Astrocyte (in vitro differentiated cells and primary cell): ENCODE data around the gene KIF24. TPM values are rescaled to one million over a fixed set of nuclear protein-coding genes. Genes with fewer than 3 reads are reported as not detected.

Experiments used
- DNase-seq: peaks from one replicate; pipeline ENCODE4 v3.0.0-alpha.2; 2010; ENCODE audit warnings: low read depth
- FAIRE-seq: peaks from 2 replicates; lab custom pipeline; 2011; peaks lifted over from hg19 to GRCh38; lab: Jason Lieb, UNC
- H2AFZ ChIP-seq: 2 replicates; pipeline ENCODE4 v1.6.0; 2012; ENCODE audit warnings: low read depth, low read length, inconsistent platforms
- H3K27ac ChIP-seq: 2 replicates; pipeline ENCODE4 v1.5.1; 2011; ENCODE audit warnings: low read depth, low read length, inconsistent platforms
- H3K27me3 ChIP-seq: 2 replicates; pipeline ENCODE4 v1.6.0; 2011; ENCODE audit warnings: low read length, inconsistent platforms; ENCODE audit not compliant: insufficient read depth
- H3K36me3 ChIP-seq: 2 replicates; pipeline ENCODE4 v1.5.1; 2011; ENCODE audit warnings: low read length, inconsistent platforms; ENCODE audit not compliant: insufficient read depth
- H3K4me1 ChIP-seq: 2 replicates; pipeline ENCODE4 v1.5.1; 2011; ENCODE audit warnings: low read length, inconsistent platforms; ENCODE audit not compliant: insufficient read depth
- H3K4me2 ChIP-seq: 2 replicates; pipeline ENCODE4 v1.6.0; 2012; ENCODE audit warnings: low read length, inconsistent platforms
- H3K4me3 ChIP-seq: 2 replicates; pipeline ENCODE4 v1.5.1; 2011; ENCODE audit warnings: low read depth, mild to moderate bottlenecking, low read length, inconsistent platforms; ENCODE audit not compliant: insufficient read depth
- H3K79me2 ChIP-seq: 2 replicates; pipeline ENCODE4 v1.6.0; 2012; ENCODE audit warnings: mild to moderate bottlenecking, low read length, inconsistent platforms; ENCODE audit not compliant: insufficient read depth
- H3K9ac ChIP-seq: 2 replicates; pipeline ENCODE4 v1.6.0; 2012; ENCODE audit warnings: mild to moderate bottlenecking, low read length, inconsistent platforms
- H3K9me3 ChIP-seq: 2 replicates; pipeline ENCODE4 v1.5.1; 2012; ENCODE audit warnings: low read depth, mild to moderate bottlenecking, low read length, inconsistent platforms; ENCODE audit not compliant: insufficient read depth
- H4K20me1 ChIP-seq: 2 replicates; pipeline ENCODE4 v1.6.0; 2012; ENCODE audit warnings: low read length, inconsistent platforms; ENCODE audit not compliant: insufficient read depth
- H3K27ac Mint-ChIP-seq: one replicate; pipeline ENCODE4 v1.8.0; 2021; ENCODE audit warnings: mild to moderate bottlenecking, mixed read lengths; ENCODE audit not compliant: unreplicated experiment
- H3K27me3 Mint-ChIP-seq: one replicate; pipeline ENCODE4 v1.8.0; 2021; ENCODE audit warnings: low read depth, mixed read lengths; ENCODE audit not compliant: unreplicated experiment
- H3K36me3 Mint-ChIP-seq: one replicate; pipeline ENCODE4 v1.8.0; 2021; ENCODE audit warnings: low read depth, mixed read lengths; ENCODE audit not compliant: unreplicated experiment
- H3K4me1 Mint-ChIP-seq: one replicate; pipeline ENCODE4 v1.8.0; 2021; ENCODE audit warnings: low read depth, mixed read lengths; ENCODE audit not compliant: unreplicated experiment
- H3K4me3 Mint-ChIP-seq: one replicate; pipeline ENCODE4 v1.8.0; 2021; ENCODE audit warnings: mild to moderate bottlenecking, moderate library complexity, mixed read lengths; ENCODE audit not compliant: unreplicated experiment
- H3K9me3 Mint-ChIP-seq: one replicate; pipeline ENCODE4 v1.8.0; 2021; ENCODE audit warnings: mild to moderate bottlenecking, mixed read lengths; ENCODE audit not compliant: unreplicated experiment
- EZH2 ChIP-seq: IDR thresholded peaks from 2 replicates; pipeline ENCODE4 v1.6.1; 2012; ENCODE audit warnings: mild to moderate bottlenecking, low read length, inconsistent platforms; ENCODE audit not compliant: insufficient read depth
- total RNA-seq: library from RNA; stranded (reverse); gene quantifications from 2 replicates; pipeline ENCODE4 v1.2.1, GENCODE V29; 2021
- TF ChIP-seq, protein P1 (sequence below): IDR thresholded peaks from 2 replicates; pipeline ENCODE4 v1.5.1; 2011; ENCODE audit warnings: low read depth, mild to moderate bottlenecking, inconsistent platforms, low read length, moderate library complexity; ENCODE audit not compliant: insufficient read depth

The KIF24 gene
- total RNA-seq, 1 donor from 2014 or later = 0.86 TPM

DNA sequence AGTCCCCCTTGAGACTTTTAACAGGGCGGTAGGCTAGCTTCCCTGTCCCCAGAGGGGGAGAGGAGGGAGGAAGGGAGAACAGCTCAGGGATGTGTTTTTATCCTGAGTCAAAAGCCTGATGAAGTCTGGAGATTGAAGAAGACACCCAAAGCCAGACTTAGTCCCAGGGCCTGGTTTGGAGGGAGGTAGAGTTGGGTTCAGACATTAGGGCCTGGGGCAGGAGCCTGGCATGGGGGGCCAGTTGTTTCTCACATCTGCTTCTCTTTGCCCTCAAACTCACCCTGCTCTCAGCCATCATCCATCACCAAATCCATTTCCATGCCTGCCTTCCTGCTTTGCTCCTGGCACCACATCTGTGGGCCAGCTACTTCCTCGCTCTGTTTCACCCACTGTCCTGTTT, 44.7 kb upstream of the KIF24 start:
- FAIRE-seq = no peak
- TF ChIP-seq, protein P1, sequence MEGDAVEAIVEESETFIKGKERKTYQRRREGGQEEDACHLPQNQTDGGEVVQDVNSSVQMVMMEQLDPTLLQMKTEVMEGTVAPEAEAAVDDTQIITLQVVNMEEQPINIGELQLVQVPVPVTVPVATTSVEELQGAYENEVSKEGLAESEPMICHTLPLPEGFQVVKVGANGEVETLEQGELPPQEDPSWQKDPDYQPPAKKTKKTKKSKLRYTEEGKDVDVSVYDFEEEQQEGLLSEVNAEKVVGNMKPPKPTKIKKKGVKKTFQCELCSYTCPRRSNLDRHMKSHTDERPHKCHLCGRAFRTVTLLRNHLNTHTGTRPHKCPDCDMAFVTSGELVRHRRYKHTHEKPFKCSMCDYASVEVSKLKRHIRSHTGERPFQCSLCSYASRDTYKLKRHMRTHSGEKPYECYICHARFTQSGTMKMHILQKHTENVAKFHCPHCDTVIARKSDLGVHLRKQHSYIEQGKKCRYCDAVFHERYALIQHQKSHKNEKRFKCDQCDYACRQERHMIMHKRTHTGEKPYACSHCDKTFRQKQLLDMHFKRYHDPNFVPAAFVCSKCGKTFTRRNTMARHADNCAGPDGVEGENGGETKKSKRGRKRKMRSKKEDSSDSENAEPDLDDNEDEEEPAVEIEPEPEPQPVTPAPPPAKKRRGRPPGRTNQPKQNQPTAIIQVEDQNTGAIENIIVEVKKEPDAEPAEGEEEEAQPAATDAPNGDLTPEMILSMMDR = no peak
- TF ChIP-seq EZH2 = no peak
- peaks cover 6% of the 10 kb centered on the region for H3K27me3 Mint-ChIP-seq
- peaks cover 20% of the 10 kb centered on the region for H3K36me3 Mint-ChIP-seq
- H4K20me1 ChIP-seq = no peaks in the 10 kb centered on the region
- no peak for DNase-seq
- no peak overlapping the region for H3K9ac ChIP-seq
- no peaks in the 10 kb centered on the region for H3K27me3 ChIP-seq
- H3K4me3 ChIP-seq = no peak overlapping the region
- H3K9me3 ChIP-seq = peaks cover 15% of the 10 kb centered on the region
- no peak overlapping the region for H3K27ac ChIP-seq
- H3K79me2 ChIP-seq = no peaks in the 10 kb centered on the region
- peaks cover 4% of the 10 kb centered on the region for H3K4me1 ChIP-seq
- H3K4me2 ChIP-seq = no peak overlapping the region
- no peak overlapping the region for H2AFZ ChIP-seq
- H3K36me3 ChIP-seq = no peaks in the 10 kb centered on the region
- H3K4me1 Mint-ChIP-seq = peaks cover 9% of the 10 kb centered on the region
- H3K9me3 Mint-ChIP-seq = peaks cover 2% of the 10 kb centered on the region
- H3K27ac Mint-ChIP-seq = no peak overlapping the region
- no peak overlapping the region for H3K4me3 Mint-ChIP-seq

DNA sequence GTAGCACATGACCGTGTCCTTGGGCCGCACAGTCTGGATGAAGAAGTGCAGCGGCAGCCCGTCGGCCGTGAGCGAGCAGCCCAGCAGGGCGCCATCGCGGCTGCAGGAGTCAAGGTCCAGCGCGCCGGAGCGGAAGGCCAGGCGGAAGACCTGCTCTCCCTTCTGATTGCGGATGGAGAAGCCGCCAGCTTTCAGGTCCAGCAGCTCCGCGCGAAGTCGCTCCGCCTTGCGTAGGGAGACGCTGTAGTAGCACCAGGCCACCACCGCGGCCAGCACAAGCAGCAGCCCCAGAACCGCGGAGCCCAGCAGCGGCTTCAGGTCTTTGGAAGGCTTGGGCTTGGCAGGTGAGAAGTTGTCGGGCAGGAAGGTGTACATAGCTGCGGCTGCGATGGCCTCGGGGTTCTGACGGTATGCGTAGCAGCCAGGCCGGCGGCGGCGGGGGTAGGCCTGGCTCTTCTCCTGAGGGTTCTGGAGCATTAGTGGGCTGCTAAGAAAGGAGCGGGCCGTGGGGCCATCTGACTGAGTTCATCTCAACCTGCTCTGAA, 43.5 kb upstream of the KIF24 start:
- H3K4me1 Mint-ChIP-seq = peaks cover 9% of the 10 kb centered on the region
- no peaks in the 10 kb centered on the region for H3K36me3 ChIP-seq
- H3K4me1 ChIP-seq = peaks cover 4% of the 10 kb centered on the region
- no peak overlapping the region for H3K27ac ChIP-seq
- H3K27ac Mint-ChIP-seq = no peak overlapping the region
- no peak for TF ChIP-seq EZH2
- TF ChIP-seq, protein P1 = no peak
- H3K4me3 Mint-ChIP-seq = no peak overlapping the region
- H3K27me3 Mint-ChIP-seq = peaks cover 3% of the 10 kb centered on the region
- H3K9ac ChIP-seq = no peak overlapping the region
- no peak overlapping the region for H3K4me2 ChIP-seq
- H3K79me2 ChIP-seq = no peaks in the 10 kb centered on the region
- H3K27me3 ChIP-seq = no peaks in the 10 kb centered on the region
- DNase-seq (no peak), FAIRE-seq (no peak)
- H3K36me3 Mint-ChIP-seq = peaks cover 30% of the 10 kb centered on the region
- no peak overlapping the region for H3K4me3 ChIP-seq
- H3K9me3 ChIP-seq = peaks cover 15% of the 10 kb centered on the region
- no peaks in the 10 kb centered on the region for H4K20me1 ChIP-seq
- H2AFZ ChIP-seq = no peak overlapping the region
- H3K9me3 Mint-ChIP-seq = peaks cover 10% of the 10 kb centered on the region

DNA sequence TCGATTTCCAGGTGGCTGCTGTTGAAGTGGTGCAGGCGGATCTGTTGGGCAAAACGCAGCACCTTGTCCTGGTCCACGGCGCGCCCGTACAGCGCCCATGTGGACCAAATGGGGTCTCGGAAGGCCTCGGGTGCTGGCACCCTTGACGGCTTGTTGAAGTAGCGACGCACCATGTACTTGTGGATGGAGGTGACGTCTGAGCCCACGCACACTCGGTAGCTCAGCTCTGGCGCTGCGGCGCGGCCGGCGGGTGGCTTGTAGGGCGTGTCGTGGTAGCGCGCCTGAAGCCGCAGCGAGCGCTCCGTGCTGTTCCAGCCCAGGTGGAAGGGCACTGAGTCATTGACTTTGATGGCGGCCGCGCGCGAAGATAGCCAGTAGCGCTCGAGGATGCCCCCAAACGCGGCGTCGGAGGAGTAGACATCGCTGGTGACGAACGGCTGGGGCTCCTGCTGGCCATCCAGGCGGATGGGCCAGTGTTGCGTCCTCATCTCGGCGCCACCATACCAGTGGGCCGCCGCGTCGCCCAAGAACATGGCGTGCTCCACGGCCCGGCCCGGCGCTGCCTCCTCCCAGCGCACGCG, 42.9 kb upstream of the KIF24 start:
- H3K4me1 ChIP-seq = peaks cover 4% of the 10 kb centered on the region
- no peak overlapping the region for H3K4me3 Mint-ChIP-seq
- peaks cover 9% of the 10 kb centered on the region for H3K4me1 Mint-ChIP-seq
- H3K27ac Mint-ChIP-seq = no peak overlapping the region
- H3K9ac ChIP-seq = no peak overlapping the region
- H3K27me3 ChIP-seq = no peaks in the 10 kb centered on the region
- no peaks in the 10 kb centered on the region for H3K79me2 ChIP-seq
- peaks cover 3% of the 10 kb centered on the region for H3K27me3 Mint-ChIP-seq
- H3K4me2 ChIP-seq = no peak overlapping the region
- DNase-seq (no peak), FAIRE-seq (no peak)
- H3K9me3 ChIP-seq = peaks cover 15% of the 10 kb centered on the region
- no peak overlapping the region for H2AFZ ChIP-seq
- H4K20me1 ChIP-seq = no peaks in the 10 kb centered on the region
- H3K4me3 ChIP-seq = no peak overlapping the region
- peaks cover 34% of the 10 kb centered on the region for H3K36me3 Mint-ChIP-seq
- H3K9me3 Mint-ChIP-seq = peaks cover 14% of the 10 kb centered on the region
- TF ChIP-seq, protein P1 = no peak
- TF ChIP-seq EZH2 = no peak
- H3K27ac ChIP-seq = no peak overlapping the region
- H3K36me3 ChIP-seq = no peaks in the 10 kb centered on the region
